Astrocyte (in vitro differentiated cells and primary cell): Measurements from ENCODE around the gene SUSD4.

Source experiments
- CTCF ChIP-seq: IDR thresholded peaks from 2 replicates; pipeline ENCODE4 v1.5.1; 2011; ENCODE audit warnings: low read depth, mild to moderate bottlenecking, inconsistent platforms, low read length, moderate library complexity; ENCODE audit not compliant: insufficient read depth
- EZH2 ChIP-seq: IDR thresholded peaks from 2 replicates; pipeline ENCODE4 v1.6.1; 2012; ENCODE audit warnings: mild to moderate bottlenecking, low read length, inconsistent platforms; ENCODE audit not compliant: insufficient read depth

- TF ChIP-seq CTCF (no peak), EZH2 (no peak)
These were observed 160.3 kb downstream of the SUSD4 start for GRCh38 chr1:223203694-223204093.
